Neural cell (in vitro differentiated cells): ENCODE measurements around the gene FOXP4.

ENCODE experiments used
- EP300 ChIP-seq: fragments of 450-650 bp; conservative IDR thresholded peaks from 2 replicates; pipeline ENCODE4 v1.6.1; 2014; ENCODE audit warnings: antibody characterized with exemption, mild to moderate bottlenecking, moderate library complexity; ENCODE audit not compliant: poor library complexity, severe bottlenecking
- EZH2 ChIP-seq: fragments of 200-600, 300-800 bp; shearing (Covaris generic), sonication (generic); IDR thresholded peaks from 2 replicates; pipeline ENCODE4 v1.6.1; 2014; ENCODE audit warnings: antibody characterized with exemption, low read length, borderline replicate concordance, mild to moderate bottlenecking; ENCODE audit not compliant: insufficient read depth, poor library complexity, severe bottlenecking
- MXI1 ChIP-seq: fragments of 450-650 bp; conservative IDR thresholded peaks from 2 replicates; pipeline ENCODE4 v1.6.1; 2014; ENCODE audit warnings: antibody characterized with exemption, mild to moderate bottlenecking; ENCODE audit not compliant: poor library complexity, severe bottlenecking
- POLR2AphosphoS5 ChIP-seq: IDR thresholded peaks from 2 replicates; pipeline ENCODE4 v1.6.1; 2012
- RAD21 ChIP-seq: fragments of 450-650 bp; conservative IDR thresholded peaks from 2 replicates; pipeline ENCODE4 v1.6.1; 2014; ENCODE audit warnings: antibody characterized with exemption, mild to moderate bottlenecking, moderate library complexity
- SMC3 ChIP-seq: fragments of 450-650 bp; conservative IDR thresholded peaks from 2 replicates; pipeline ENCODE4 v1.6.1; 2014; ENCODE audit warnings: antibody characterized with exemption, mild to moderate bottlenecking, moderate library complexity; ENCODE audit not compliant: poor library complexity
- TAF1 ChIP-seq: IDR thresholded peaks from 2 replicates; pipeline ENCODE4 v1.6.1; 2012; ENCODE audit warnings: low read depth
- TF ChIP-seq, protein P1 (sequence below): IDR thresholded peaks from 2 replicates; pipeline ENCODE4 v1.6.1; 2012; ENCODE audit warnings: borderline replicate concordance
- TF ChIP-seq, protein P2 (sequence below): fragments of 450-650 bp; IDR thresholded peaks from 2 replicates; pipeline ENCODE4 v1.5.1; 2014; ENCODE audit warnings: antibody characterized with exemption, mild to moderate bottlenecking, moderate library complexity; ENCODE audit not compliant: poor library complexity, severe bottlenecking

DNA sequence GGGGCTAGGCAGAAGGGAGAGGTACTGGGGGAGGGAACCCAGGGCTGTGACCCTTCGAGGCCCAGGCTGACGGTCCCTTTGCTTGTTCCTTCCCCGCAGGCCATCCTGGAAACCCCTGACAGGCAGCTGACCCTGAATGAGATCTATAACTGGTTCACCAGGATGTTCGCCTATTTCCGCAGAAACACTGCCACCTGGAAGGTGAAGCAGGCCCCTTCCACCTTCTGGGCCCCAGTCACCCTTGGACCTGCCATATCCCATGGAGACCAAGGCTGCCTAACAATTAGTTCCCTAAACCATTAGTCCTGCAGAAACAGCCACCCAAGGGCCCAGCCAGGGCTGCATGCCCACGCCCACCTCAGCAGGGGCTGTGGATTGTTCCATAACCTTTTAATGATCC lies 44.9 kb downstream of the FOXP4 start:
- TF ChIP-seq, protein P1, sequence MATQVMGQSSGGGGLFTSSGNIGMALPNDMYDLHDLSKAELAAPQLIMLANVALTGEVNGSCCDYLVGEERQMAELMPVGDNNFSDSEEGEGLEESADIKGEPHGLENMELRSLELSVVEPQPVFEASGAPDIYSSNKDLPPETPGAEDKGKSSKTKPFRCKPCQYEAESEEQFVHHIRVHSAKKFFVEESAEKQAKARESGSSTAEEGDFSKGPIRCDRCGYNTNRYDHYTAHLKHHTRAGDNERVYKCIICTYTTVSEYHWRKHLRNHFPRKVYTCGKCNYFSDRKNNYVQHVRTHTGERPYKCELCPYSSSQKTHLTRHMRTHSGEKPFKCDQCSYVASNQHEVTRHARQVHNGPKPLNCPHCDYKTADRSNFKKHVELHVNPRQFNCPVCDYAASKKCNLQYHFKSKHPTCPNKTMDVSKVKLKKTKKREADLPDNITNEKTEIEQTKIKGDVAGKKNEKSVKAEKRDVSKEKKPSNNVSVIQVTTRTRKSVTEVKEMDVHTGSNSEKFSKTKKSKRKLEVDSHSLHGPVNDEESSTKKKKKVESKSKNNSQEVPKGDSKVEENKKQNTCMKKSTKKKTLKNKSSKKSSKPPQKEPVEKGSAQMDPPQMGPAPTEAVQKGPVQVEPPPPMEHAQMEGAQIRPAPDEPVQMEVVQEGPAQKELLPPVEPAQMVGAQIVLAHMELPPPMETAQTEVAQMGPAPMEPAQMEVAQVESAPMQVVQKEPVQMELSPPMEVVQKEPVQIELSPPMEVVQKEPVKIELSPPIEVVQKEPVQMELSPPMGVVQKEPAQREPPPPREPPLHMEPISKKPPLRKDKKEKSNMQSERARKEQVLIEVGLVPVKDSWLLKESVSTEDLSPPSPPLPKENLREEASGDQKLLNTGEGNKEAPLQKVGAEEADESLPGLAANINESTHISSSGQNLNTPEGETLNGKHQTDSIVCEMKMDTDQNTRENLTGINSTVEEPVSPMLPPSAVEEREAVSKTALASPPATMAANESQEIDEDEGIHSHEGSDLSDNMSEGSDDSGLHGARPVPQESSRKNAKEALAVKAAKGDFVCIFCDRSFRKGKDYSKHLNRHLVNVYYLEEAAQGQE: no peak
- TF ChIP-seq EZH2 (no peak), POLR2AphosphoS5 (no peak), MXI1 (no peak), EP300 (no peak), RAD21 (no peak), TAF1 (no peak), SMC3 (no peak)
- TF ChIP-seq, protein P2, sequence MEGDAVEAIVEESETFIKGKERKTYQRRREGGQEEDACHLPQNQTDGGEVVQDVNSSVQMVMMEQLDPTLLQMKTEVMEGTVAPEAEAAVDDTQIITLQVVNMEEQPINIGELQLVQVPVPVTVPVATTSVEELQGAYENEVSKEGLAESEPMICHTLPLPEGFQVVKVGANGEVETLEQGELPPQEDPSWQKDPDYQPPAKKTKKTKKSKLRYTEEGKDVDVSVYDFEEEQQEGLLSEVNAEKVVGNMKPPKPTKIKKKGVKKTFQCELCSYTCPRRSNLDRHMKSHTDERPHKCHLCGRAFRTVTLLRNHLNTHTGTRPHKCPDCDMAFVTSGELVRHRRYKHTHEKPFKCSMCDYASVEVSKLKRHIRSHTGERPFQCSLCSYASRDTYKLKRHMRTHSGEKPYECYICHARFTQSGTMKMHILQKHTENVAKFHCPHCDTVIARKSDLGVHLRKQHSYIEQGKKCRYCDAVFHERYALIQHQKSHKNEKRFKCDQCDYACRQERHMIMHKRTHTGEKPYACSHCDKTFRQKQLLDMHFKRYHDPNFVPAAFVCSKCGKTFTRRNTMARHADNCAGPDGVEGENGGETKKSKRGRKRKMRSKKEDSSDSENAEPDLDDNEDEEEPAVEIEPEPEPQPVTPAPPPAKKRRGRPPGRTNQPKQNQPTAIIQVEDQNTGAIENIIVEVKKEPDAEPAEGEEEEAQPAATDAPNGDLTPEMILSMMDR: no peak
